B cell (primary cell): ENCODE measurements around the gene LZTS3. TPM values are rescaled to one million over a fixed set of nuclear protein-coding genes. Genes with fewer than 3 reads are reported as not detected.

Source experiments
- ATAC-seq: fragments of 200-7000 bp; cut with Tn5 transposase; one replicate; pipeline ENCODE4 v1.10.0; 2021; ENCODE audit warnings: low read depth, mild to moderate bottlenecking, moderate number of reproducible peaks, moderate library complexity
- CTCF ChIA-PET: fragments of 350-600 bp; sonication (Branson Sonifier 250); formaldehyde crosslinking; loops from one replicate; lab custom pipeline; 2021; ENCODE audit warnings: antibody characterized with exemption, inconsistent platforms; lab: Charles Lee
- POLR2A ChIA-PET: fragments of 350-600 bp; sonication (Branson Sonifier 250); formaldehyde crosslinking; loops from one replicate; lab custom pipeline; 2021; ENCODE audit warnings: antibody characterized with exemption; lab: Charles Lee
- DNase-seq: peaks from one replicate; pipeline ENCODE4 v3.0.0; 2013
- H2AFZ ChIP-seq: 2 replicates; pipeline ENCODE4 v1.6.1; 2012; ENCODE audit warnings: mild to moderate bottlenecking, low read depth, low read length; ENCODE audit not compliant: insufficient read depth, poor library complexity, severe bottlenecking
- H3K27ac ChIP-seq, 2 donors: 1 replicate in 1 of 2; 2 replicates in 1 of 2; pipeline ENCODE4 v1.5.1; 2012 to 2013; ENCODE audit warnings: low read length in 2 of 2, mild to moderate bottlenecking in 2 of 2, moderate library complexity in 1 of 2
- H3K27me3 ChIP-seq, 4 experiments: fragments of 200-600 bp in 1 of 4; sonication (generic) in 1 of 4; replicated peaks in 1 of 4; 1 replicate in 2 of 4; 2 replicates in 2 of 4; pipeline versions ENCODE4 v1.6.1 to v1.7.0; 2013 to 2016; ENCODE audit warnings: low read length in 3 of 4, mild to moderate bottlenecking in 2 of 4, mixed read lengths in 1 of 4, moderate library complexity in 1 of 4; ENCODE audit not compliant: insufficient read depth in 4 of 4, control insufficient read depth in 3 of 4; ENCODE audit errors: control extremely low read depth in 1 of 4
- H3K36me3 ChIP-seq, 2 experiments: replicated peaks in 1 of 2; 1 replicate in 1 of 2; 2 replicates in 1 of 2; pipeline versions ENCODE4 v1.6.1 to v1.7.1; 2013; ENCODE audit warnings: low read length in 1 of 2; ENCODE audit not compliant: insufficient read depth in 2 of 2, control insufficient read depth in 1 of 2; ENCODE audit errors: control extremely low read depth in 1 of 2, extremely low read depth in 1 of 2
- H3K4me1 ChIP-seq, 2 donors: fragments of 200-600 bp in 1 of 2; sonication (generic) in 1 of 2; 1 replicate in 1 of 2; 2 replicates in 1 of 2; pipeline versions ENCODE4 v1.5.1 to v1.6.1; 2013 to 2017; ENCODE audit warnings: low read length in 2 of 2; ENCODE audit not compliant: control insufficient read depth in 2 of 2, insufficient read depth in 2 of 2
- H3K4me2 ChIP-seq: replicated peaks from 2 replicates; pipeline ENCODE3; 2012; ENCODE audit warnings: mild to moderate bottlenecking, low read depth, low read length; ENCODE audit not compliant: poor library complexity, severe bottlenecking
- H3K4me3 ChIP-seq, 5 experiments: fragments of 200-600 bp in 1 of 5; sonication (generic) in 1 of 5; 1 replicate in 3 of 5; 2 replicates in 2 of 5; pipeline versions ENCODE4 v1.5.1 to v1.7.0; 2011 to 2016; ENCODE audit warnings: low read length in 4 of 5, mild to moderate bottlenecking in 4 of 5, low read depth in 2 of 5, control low read depth in 1 of 5, moderate library complexity in 1 of 5; ENCODE audit not compliant: insufficient read depth in 1 of 5; ENCODE audit errors: control extremely low read depth in 1 of 5, extremely low read depth in 1 of 5
- H3K79me2 ChIP-seq: fragments of 200-600 bp; sonication (generic); one replicate; pipeline ENCODE4 v1.6.0; 2016; ENCODE audit warnings: low read length; ENCODE audit not compliant: control insufficient read depth, insufficient read depth
- H3K9ac ChIP-seq: fragments of 200-600 bp; sonication (generic); 2 replicates; pipeline ENCODE4 v1.6.1; 2017; ENCODE audit warnings: mild to moderate bottlenecking, low read length, moderate library complexity
- H3K9me3 ChIP-seq, 3 donors: one replicate each; pipeline versions ENCODE4 v1.6.1 to v1.7.1; 2013; ENCODE audit warnings: low read length in 2 of 3; ENCODE audit not compliant: control insufficient read depth in 2 of 3, insufficient read depth in 1 of 3; ENCODE audit errors: control extremely low read depth in 1 of 3
- H4K20me1 ChIP-seq: 2 replicates; pipeline ENCODE4 v1.6.0; 2012; ENCODE audit warnings: mild to moderate bottlenecking, low read length; ENCODE audit not compliant: insufficient read depth, control insufficient read depth, poor library complexity, severe bottlenecking
- H3K27ac Mint-ChIP-seq: one replicate; pipeline ENCODE4 v1.8.0; 2021; ENCODE audit warnings: mixed read lengths
- H3K27me3 Mint-ChIP-seq: one replicate; pipeline ENCODE4 v1.8.0; 2021; ENCODE audit warnings: mixed read lengths
- H3K4me1 Mint-ChIP-seq: one replicate; pipeline ENCODE4 v1.8.0; 2021; ENCODE audit warnings: mixed read lengths
- H3K4me3 Mint-ChIP-seq: one replicate; pipeline ENCODE4 v1.8.0; 2021; ENCODE audit warnings: mixed read lengths
- H3K9me3 Mint-ChIP-seq: one replicate; pipeline ENCODE4 v1.8.0; 2022; ENCODE audit warnings: mixed read lengths; ENCODE audit not compliant: insufficient read depth
- CTCF ChIP-seq: fragments of 200-600 bp; IDR thresholded peaks from one replicate; pipeline ENCODE4 v1.8.0; 2022; ENCODE audit warnings: antibody characterized with exemption, mild to moderate bottlenecking
- EZH2 ChIP-seq: IDR thresholded peaks from 2 replicates; pipeline ENCODE4 v1.6.1; 2012; ENCODE audit warnings: borderline replicate concordance, low read depth, mild to moderate bottlenecking, moderate library complexity, low read length; ENCODE audit not compliant: insufficient read depth, poor library complexity, severe bottlenecking
- WGBS: methylation state at CpG from one replicate; pipeline ENCODE4 v1.1.5; 2013; ENCODE audit warnings: missing lambda C conversion rate; ENCODE audit not compliant: insufficient coverage; 5-methylcytosine and 5-hydroxymethylcytosine counted together
- intact Hi-C: fragments of 100-400 bp; cut with micrococcal nuclease; formaldehyde crosslinking; loops from one replicate; pipeline ENCODE4 v1.10.0; 2022
- polyA plus RNA-seq: library from polyadenylated mRNA; depleted of rRNA; stranded (reverse); fragments of >200 nt; gene quantifications from 2 replicates; pipeline ENCODE4 v1.2.3, GENCODE V29; 2012
- total RNA-seq, 2 donors: library from RNA; stranded (reverse); fragments of 120-200 nt in 1 of 2; gene quantifications; 1 replicate in 1 of 2; 2 replicates in 1 of 2; pipeline versions ENCODE4 v1.2.3 to v1.2.4, GENCODE V29; 2013 to 2022

Gene LZTS3
- total and polyA plus RNA-seq, 2 donors (not counting 1 experiment from before 2014, with no cell fraction given) = 2.3 to 5.1 TPM

GRCh38 chr20:3168079-3168828 lies 5.1 kb downstream of the LZTS3 start:
- POLR2A ChIA-PET = interaction anchor here (0.6 kb wide), 1 partner anchor 75 kb away, joined by 7 read pairs; no protein-coding TSS in a partner anchor
- ATAC-seq (no peak), DNase-seq (peak; percentile 40)
- Mint-ChIP-seq H3K27ac (no peak overlapping the region), H3K27me3 (peaks cover 42% of the 10 kb centered on the region), H3K9me3 (no peaks in the 10 kb centered on the region), H3K4me1 (peaks cover 10% of the 10 kb centered on the region), H3K4me3 (no peak overlapping the region)
- Histone ChIP-seq H3K4me1 (peaks cover 19 to 21% of the 10 kb centered on the region in 2 donors), H3K36me3 (no peaks in the 10 kb centered on the region), H3K9ac (no peak overlapping the region), H3K79me2 (no peaks in the 10 kb centered on the region), H3K4me2 (peak overlapping the region; percentile 38), H3K27ac (no peak overlapping the region), H2AFZ (no peak overlapping the region), H3K27me3 (peaks cover 0 to 65% (median 27%) of the 10 kb centered on the region in 4 experiments), H4K20me1 (no peaks in the 10 kb centered on the region), H3K4me3 (no peak overlapping the region), H3K9me3 (peaks cover 0 to 9% (median 0%) of the 10 kb centered on the region in 3 donors)
- 17% methylated on average over 30 of the region's 39 CpGs for WGBS
- no peak for TF ChIP-seq CTCF
- TF ChIP-seq EZH2 = no peak
- CTCF ChIA-PET = no interaction called here
- intact Hi-C loops = no loop called here

DNA sequence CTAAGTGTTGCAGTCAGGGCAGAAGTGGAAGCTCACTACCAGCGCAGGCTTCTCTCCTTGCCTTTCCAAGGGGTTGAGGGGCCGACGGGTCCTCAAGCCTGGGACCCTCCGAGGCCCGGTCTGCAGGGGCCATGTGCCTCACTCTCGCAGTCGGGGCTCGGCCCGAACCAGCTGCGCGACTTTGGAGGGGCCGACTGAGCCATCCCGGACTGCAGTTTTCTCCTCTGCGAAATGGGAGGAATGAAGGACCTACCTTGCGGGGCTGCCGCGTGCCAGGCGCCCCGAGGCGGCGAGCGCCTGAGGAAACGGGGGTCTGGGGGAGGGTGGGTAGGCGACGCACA lies 5.6 kb downstream of the LZTS3 start:
- no peak for DNase-seq
- Histone ChIP-seq H3K27ac (no peak overlapping the region), H3K27me3 (peaks cover 0 to 64% (median 26%) of the 10 kb centered on the region in 4 experiments), H3K4me1 (peaks cover 14 to 20% of the 10 kb centered on the region in 2 donors), H3K9me3 (peaks cover 0 to 9% (median 0%) of the 10 kb centered on the region in 3 donors), H2AFZ (no peak overlapping the region), H3K79me2 (no peaks in the 10 kb centered on the region), H3K4me2 (peak overlapping the region; percentile 38), H3K9ac (no peak overlapping the region), H4K20me1 (no peaks in the 10 kb centered on the region), H3K4me3 (no peak overlapping the region), H3K36me3 (no peaks in the 10 kb centered on the region)
- no peak overlapping the region for H3K4me3 Mint-ChIP-seq
- ATAC-seq = no peak
- H3K27ac Mint-ChIP-seq = no peak overlapping the region
- H3K4me1 Mint-ChIP-seq = peaks cover 9% of the 10 kb centered on the region
- ChIA-PET POLR2A (interaction anchor here (0.6 kb wide), 1 partner anchor 74 kb away, joined by 7 read pairs; no protein-coding TSS in a partner anchor), CTCF (no interaction called here)
- TF ChIP-seq EZH2 (no peak), CTCF (no peak)
- intact Hi-C loops = no loop called here
- peaks cover 42% of the 10 kb centered on the region for H3K27me3 Mint-ChIP-seq
- WGBS = 39% methylated on average over 25 of the region's 25 CpGs
- no peaks in the 10 kb centered on the region for H3K9me3 Mint-ChIP-seq
